Bladder microvascular endothelial cell (primary cell): ENCODE measurements around the gene NDUFB5. TPM values are rescaled to one million over a fixed set of nuclear protein-coding genes. Genes with fewer than 3 reads are reported as not detected.

Experiments used
- total RNA-seq: library from RNA; depleted of rRNA; stranded (reverse); fragments of >200 nt; gene quantifications from 2 replicates; pipeline ENCODE4 v1.2.3, GENCODE V29; 2014

Gene NDUFB5
- total RNA-seq, result 107 and 120 TPM in 2 replicates

DNA sequence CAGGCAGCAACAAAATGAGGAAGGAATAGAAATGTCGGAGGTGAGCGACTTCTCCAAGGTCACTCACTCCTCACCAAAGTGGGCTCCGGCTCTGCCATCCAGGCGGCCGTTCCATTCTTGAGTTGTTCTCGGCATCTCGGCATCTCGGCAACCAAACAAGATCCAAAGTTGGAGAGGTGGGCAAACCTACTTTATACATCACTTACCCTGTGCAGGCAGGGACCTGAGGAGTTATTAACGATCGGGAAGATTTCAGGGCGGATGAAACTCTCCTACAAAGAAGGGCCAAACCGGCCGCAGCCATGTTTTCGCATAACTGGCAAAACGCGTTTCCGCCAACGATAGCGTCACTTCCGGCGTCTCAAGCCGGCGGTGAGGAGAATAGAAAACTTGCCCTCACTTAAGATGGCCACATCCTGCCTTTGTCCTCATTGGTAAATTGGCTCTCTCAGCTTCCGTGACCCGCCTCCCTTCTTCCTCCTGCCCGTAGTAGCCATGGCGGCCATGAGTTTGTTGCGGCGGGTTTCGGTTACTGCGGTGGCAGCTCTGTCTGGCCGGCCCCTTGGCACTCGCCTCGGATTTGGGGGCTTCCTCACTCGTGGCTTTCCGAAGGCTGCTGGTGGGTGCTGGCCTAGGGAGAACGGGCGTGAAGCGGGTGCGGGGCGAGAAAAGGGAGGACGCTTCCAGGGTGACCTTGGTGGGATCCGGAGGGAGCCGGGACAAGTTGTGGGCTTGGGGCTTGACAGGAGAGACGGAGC lies at the start of gene NDUFB5, which contains the start of gene MRPL47:
Gene NDUFB5, plus strand, starts transcription at position 474 of the 758 bp plus-strand sequence. Its CDS starts 22 bp downstream, at position 496.
Gene MRPL47, minus strand, starts transcription at position 318 of the 758 bp plus-strand sequence. Its CDS starts 14 bp downstream, at position 304.

DNA sequence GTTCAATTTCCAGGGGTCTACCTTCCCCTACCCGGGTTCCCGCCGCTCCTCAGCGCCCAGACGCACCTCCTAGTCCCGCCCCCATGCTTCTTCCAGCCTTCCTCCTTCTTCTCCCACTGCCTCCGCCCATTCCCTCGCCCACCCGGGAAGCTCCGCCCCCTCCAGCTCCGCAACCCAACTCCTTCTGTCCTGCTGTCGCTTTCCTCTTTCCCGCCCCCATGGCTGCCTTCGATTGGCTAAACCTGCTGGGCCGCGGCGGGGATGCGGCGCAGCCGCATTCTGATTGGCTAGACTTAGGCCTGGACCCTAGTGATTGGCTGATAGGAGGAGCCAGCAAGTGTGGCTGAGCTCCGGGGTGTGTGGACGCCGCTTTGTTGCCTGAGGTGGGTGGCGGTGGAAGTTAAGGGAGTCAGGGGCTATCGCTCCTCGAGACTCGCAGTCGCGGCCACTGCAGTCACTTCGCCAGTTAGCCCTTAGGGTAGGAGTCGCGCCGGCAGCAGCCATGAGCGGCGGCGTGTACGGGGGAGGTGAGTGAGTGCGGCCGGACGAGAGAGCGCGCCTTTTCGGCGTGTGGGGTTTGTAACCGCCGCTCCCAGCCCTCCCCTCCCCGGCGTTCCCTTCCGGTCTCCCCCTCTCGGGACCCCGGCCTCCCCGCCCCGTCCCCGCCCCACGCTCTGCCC lies 41.9 kb upstream of the NDUFB5 start, which contains the start of gene ACTL6A:
Gene ACTL6A, plus strand, starts transcription at position 336 of the 680 bp plus-strand sequence. Its CDS starts 167 bp downstream, at position 503.

DNA sequence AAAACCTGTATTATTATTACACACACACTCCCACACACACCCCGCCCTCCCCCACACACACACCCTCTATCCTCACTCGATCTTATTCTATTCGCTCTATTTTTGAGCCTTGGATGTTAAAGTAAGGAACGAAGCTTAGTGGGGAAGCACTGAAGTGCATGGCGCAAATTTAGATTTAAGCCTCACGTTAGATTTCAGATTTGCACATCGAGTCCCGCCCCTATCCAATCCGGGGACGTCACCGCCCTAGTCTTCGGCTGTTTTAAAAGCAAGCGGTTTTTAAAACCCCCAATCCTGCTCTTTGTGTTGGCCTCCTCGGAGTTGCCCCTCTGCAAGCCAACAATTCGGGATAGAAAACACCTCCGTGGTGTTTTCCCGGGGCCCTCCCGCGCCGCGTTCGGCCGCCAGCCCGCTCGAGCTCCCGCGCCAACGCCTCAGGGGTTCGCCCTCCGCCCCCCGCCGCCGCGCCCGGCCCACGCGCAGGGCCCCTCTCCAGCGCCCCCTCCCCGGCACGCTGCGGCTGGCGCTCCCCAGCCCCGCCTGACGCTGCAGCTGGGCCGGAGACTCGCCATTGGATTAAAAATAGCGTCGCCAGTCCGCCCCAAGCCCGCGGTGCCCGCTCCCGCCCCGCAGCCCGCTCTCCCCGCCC lies 48.0 kb downstream of the NDUFB5 start, which contains the start of gene USP13:
Gene USP13, plus strand, starts transcription at position 594 of the 649 bp plus-strand sequence. CDS start 186 bp downstream, outside the sequence.

Other genes starting within 250 kb of the NDUFB5 start
- gene GNB4, start 153.3 kb upstream of the NDUFB5 start, total RNA-seq, result 35.1 and 74.1 TPM in 2 replicates
- gene ACTL6A, start 41.9 kb upstream of the NDUFB5 start, total RNA-seq, result 47.1 and 74.3 TPM in 2 replicates
- gene MRPL47, start 156 bp upstream of the NDUFB5 start, total RNA-seq, result 21.9 and 25.1 TPM in 2 replicates
- 9.1 and 21.5 TPM in 2 replicates for gene USP13, start 48.2 kb downstream of the NDUFB5 start, total RNA-seq